Breast epithelium (tissue), 3 donors: ENCODE results near the gene ETS1.

ENCODE experiments used
- POLR2A ChIP-seq: fragments of 450-650 bp; IDR thresholded peaks from one replicate; pipeline ENCODE4 v1.6.1; 2016; ENCODE audit warnings: antibody characterized with exemption, mild to moderate bottlenecking, moderate library complexity
- TF ChIP-seq, protein P1 (sequence below), 3 donors: fragments of 450-650 bp; IDR thresholded peaks; one replicate each; pipeline ENCODE4 v1.5.1; 2016 to 2017; ENCODE audit warnings: antibody characterized with exemption in 3 of 3, mild to moderate bottlenecking in 3 of 3, moderate library complexity in 3 of 3

GRCh38 chr11:128594226-128594625, 6.9 kb upstream of the ETS1 start:
- TF ChIP-seq POLR2A = no peak
- TF ChIP-seq, protein P1, sequence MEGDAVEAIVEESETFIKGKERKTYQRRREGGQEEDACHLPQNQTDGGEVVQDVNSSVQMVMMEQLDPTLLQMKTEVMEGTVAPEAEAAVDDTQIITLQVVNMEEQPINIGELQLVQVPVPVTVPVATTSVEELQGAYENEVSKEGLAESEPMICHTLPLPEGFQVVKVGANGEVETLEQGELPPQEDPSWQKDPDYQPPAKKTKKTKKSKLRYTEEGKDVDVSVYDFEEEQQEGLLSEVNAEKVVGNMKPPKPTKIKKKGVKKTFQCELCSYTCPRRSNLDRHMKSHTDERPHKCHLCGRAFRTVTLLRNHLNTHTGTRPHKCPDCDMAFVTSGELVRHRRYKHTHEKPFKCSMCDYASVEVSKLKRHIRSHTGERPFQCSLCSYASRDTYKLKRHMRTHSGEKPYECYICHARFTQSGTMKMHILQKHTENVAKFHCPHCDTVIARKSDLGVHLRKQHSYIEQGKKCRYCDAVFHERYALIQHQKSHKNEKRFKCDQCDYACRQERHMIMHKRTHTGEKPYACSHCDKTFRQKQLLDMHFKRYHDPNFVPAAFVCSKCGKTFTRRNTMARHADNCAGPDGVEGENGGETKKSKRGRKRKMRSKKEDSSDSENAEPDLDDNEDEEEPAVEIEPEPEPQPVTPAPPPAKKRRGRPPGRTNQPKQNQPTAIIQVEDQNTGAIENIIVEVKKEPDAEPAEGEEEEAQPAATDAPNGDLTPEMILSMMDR (IDR thresholded peaks at IDR 0.05) = no peak
